NCI-H187 treated with DMSO at 0.1 percent for 48 hours (cell line): Measurements from ENCODE around the gene TMEM233.
"Not testable (repeated sequence)": the region's sequence is repeated elsewhere in the genome, so short reads cannot be mapped to it uniquely, and the experiment has no call there.

Source experiments
- DNase-seq: peaks from one replicate; lab custom pipeline; 2025; lab: John Stamatoyannopoulos, UW

Gene TMEM233

GRCh38 chr12:119658166-119658565, 64.6 kb downstream of the TMEM233 start:
- not testable (repeated sequence) for DNase-seq

- DNase-seq: peak; percentile 10
Observed at GRCh38 chr12:119659289-119659897, 65.8 kb downstream of the TMEM233 start.

- DNase-seq: no peak
Observed at GRCh38 chr12:119660076-119660475, 66.5 kb downstream of the TMEM233 start.

GRCh38 chr12:119661882-119662281, 68.3 kb downstream of the TMEM233 start:
- no peak for DNase-seq

GRCh38 chr12:119664642-119665041, 71.1 kb downstream of the TMEM233 start:
- no peak for DNase-seq

GRCh38 chr12:119665164-119665929, 71.8 kb downstream of the TMEM233 start:
- DNase-seq: no peak

- no peak for DNase-seq
Observed at GRCh38 chr12:119666226-119666795, 72.7 kb downstream of the TMEM233 start.

- no peak for DNase-seq
Observed at GRCh38 chr12:119666900-119667576, 73.5 kb downstream of the TMEM233 start.

GRCh38 chr12:119667577-119668323, 74.2 kb downstream of the TMEM233 start, which contains the start of gene PRKAB1:
Gene PRKAB1 (plus strand): TSS chr12:119668133. CDS start chr12:119668245, 112 bp downstream.
- peak; percentile 89 for DNase-seq

- no peak for DNase-seq
Observed at GRCh38 chr12:119668324-119668841, 74.8 kb downstream of the TMEM233 start.

GRCh38 chr12:119669744-119670472, 76.3 kb downstream of the TMEM233 start:
- DNase-seq: no peak

- no peak for DNase-seq
Observed at GRCh38 chr12:119671070-119671469, 77.5 kb downstream of the TMEM233 start.

GRCh38 chr12:119672194-119672593, 78.6 kb downstream of the TMEM233 start:
- DNase-seq: no peak

- no peak for DNase-seq
Observed at GRCh38 chr12:119673634-119674033, 80.1 kb downstream of the TMEM233 start.

GRCh38 chr12:119674560-119674959, 81.0 kb downstream of the TMEM233 start:
- DNase-seq: no peak

GRCh38 chr12:119676022-119676421, 82.4 kb downstream of the TMEM233 start:
- DNase-seq: no peak

GRCh38 chr12:119676573-119676972, 83.0 kb downstream of the TMEM233 start:
- no peak for DNase-seq

GRCh38 chr12:119678459-119678858, 84.9 kb downstream of the TMEM233 start:
- no peak for DNase-seq

- peak; percentile 74 for DNase-seq
Observed at GRCh38 chr12:119679081-119679480, 85.5 kb downstream of the TMEM233 start.

- DNase-seq: no peak
Observed at GRCh38 chr12:119679490-119679889, 85.9 kb downstream of the TMEM233 start.

GRCh38 chr12:119681111-119681510, 87.5 kb downstream of the TMEM233 start:
- no peak for DNase-seq
